Measurements from ENCODE around the gene ST6GALNAC4.

- TF ChIP-seq CTCF (conservative IDR thresholded peaks at IDR 0.05): no peak
- TF ChIP-seq EZH2 (IDR thresholded peaks at IDR 0.05; ENCODE audit: low read depth): no peak
Observed at GRCh38 chr9:127874301-127875221, 42.3 kb downstream of the ST6GALNAC4 start.

Measured in PC-9 (cell line).